ENCODE results near the gene KIF1C.

The KIF1C gene

GRCh38 chr17:4997302-4998026, at the start of gene KIF1C, which contains the start of gene INCA1:
Gene KIF1C, plus strand, starts transcription at chr17:4997950. Its CDS starts 2,297 bp downstream, at chr17:5000247.
Gene INCA1, minus strand, starts transcription at chr17:4997522. Its CDS starts 3,085 bp downstream, at chr17:4994437.
- DNase-seq (ENCODE audit: low spot score) = peak; percentile 98

GRCh38 chr17:4948166-4948930, 49.4 kb upstream of the KIF1C start, which contains the start of gene PFN1:
Gene PFN1, minus strand, starts transcription at chr17:4948530. Its CDS starts 136 bp downstream, at chr17:4948394.
- peak; percentile 91 for DNase-seq (ENCODE audit: low spot score)

- peak; percentile 95 for DNase-seq (ENCODE audit: low spot score)
These were observed 48.8 kb upstream of the KIF1C start for GRCh38 chr17:4948931-4949320.

- peak; percentile 20 for DNase-seq (ENCODE audit: low spot score)
These were observed 48.3 kb upstream of the KIF1C start for GRCh38 chr17:4949321-4950074.

GRCh38 chr17:4950075-4950745, 47.5 kb upstream of the KIF1C start:
- DNase-seq (ENCODE audit: low spot score) = peak; percentile 60

GRCh38 chr17:4950746-4951204, 47.0 kb upstream of the KIF1C start, which contains the start of gene ENO3:
Gene ENO3, plus strand, starts transcription at chr17:4951119. Its CDS starts 711 bp downstream, at chr17:4951830.
- no peak for DNase-seq (ENCODE audit: low spot score)

- DNase-seq (ENCODE audit: low spot score) = no peak
These were observed 46.3 kb upstream of the KIF1C start for GRCh38 chr17:4951486-4951885.

GRCh38 chr17:4953451-4953961, 44.2 kb upstream of the KIF1C start:
- peak; percentile 86 for DNase-seq (ENCODE audit: low spot score)

- no peak for DNase-seq (ENCODE audit: low spot score)
These were observed 42.7 kb upstream of the KIF1C start for GRCh38 chr17:4955091-4955490.

GRCh38 chr17:4956493-4957061, 41.2 kb upstream of the KIF1C start:
- no peak for DNase-seq (ENCODE audit: low spot score)

- no peak for DNase-seq (ENCODE audit: low spot score)
These were observed 39.6 kb upstream of the KIF1C start for GRCh38 chr17:4958102-4958501.

- no peak for DNase-seq (ENCODE audit: low spot score)
These were observed 38.3 kb upstream of the KIF1C start for GRCh38 chr17:4959261-4959965.

GRCh38 chr17:4960279-4960922, 37.3 kb upstream of the KIF1C start:
- no peak for DNase-seq (ENCODE audit: low spot score)

- DNase-seq (ENCODE audit: low spot score) = no peak
These were observed 32.3 kb upstream of the KIF1C start for GRCh38 chr17:4965311-4965986.

GRCh38 chr17:4966844-4967538, 30.8 kb upstream of the KIF1C start:
- peak; percentile 99 for DNase-seq (ENCODE audit: low spot score)

- peak; percentile 96 for DNase-seq (ENCODE audit: low spot score)
These were observed 29.9 kb upstream of the KIF1C start, which contains the start of gene SPAG7 for GRCh38 chr17:4967539-4968485. Gene SPAG7, minus strand, starts transcription at chr17:4967817. Its CDS starts 13 bp downstream, at chr17:4967804.

- no peak for DNase-seq (ENCODE audit: low spot score)
These were observed 29.2 kb upstream of the KIF1C start for GRCh38 chr17:4968486-4969046.
